ENCODE results near the gene CLEC16A. TPM values are rescaled to one million over a fixed set of nuclear protein-coding genes. Genes with fewer than 3 reads are reported as not detected.

CLEC16A gene
- polyA plus RNA-seq, 3 donors: 3.4 to 12.0 (median 5.8) TPM

DNA sequence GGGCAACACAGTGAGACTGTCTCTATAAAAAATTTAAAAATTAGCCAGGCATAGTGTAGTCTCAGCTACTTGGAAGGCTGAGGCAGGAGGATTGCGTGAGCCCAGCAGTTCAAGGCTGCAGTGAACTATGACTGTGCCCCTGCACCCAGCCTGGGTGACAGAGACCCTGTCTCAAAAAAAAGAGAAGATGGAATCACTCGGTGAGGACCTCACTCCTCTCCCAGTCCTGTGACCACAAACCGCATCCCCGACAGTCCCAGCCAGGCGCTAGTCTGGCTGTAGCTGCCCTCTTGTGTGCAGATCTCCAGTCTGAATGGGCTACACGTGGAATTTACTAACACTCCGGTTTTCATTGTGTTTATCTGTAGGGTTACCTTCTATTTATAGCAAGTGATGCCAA is 13.2 kb upstream of the CLEC16A start:
- Histone ChIP-seq H3K79me2 (ENCODE audit: insufficient read depth, low read length) (peaks cover 7% of the 10 kb centered on the region), H3K36me3 (replicated peaks in 1 of 2; ENCODE audit: control insufficient read depth in 1 of 2, insufficient read depth in 2 of 2, low read length in 2 of 2) (peaks cover 16 to 40% of the 10 kb centered on the region in 2 donors), H3K9me3 (replicated peaks in 1 of 2; ENCODE audit: control insufficient read depth in 1 of 2, insufficient read depth in 1 of 2, low read length in 2 of 2) (no peaks in the 10 kb centered on the region), H3K4me2 (replicated peaks; ENCODE audit: extremely low read depth, low read length, poor library complexity, severe bottlenecking) (no peak overlapping the region), H3K9ac (ENCODE audit: insufficient read depth, low read length, poor library complexity, severe bottlenecking) (no peak overlapping the region), H3K4me3 (replicated peaks in 1 of 3; ENCODE audit: low read depth in 2 of 3, low read length in 3 of 3) (no peak overlapping the region), H3K4me1 (ENCODE audit: control insufficient read depth in 1 of 2, insufficient read depth in 2 of 2, low read length in 2 of 2) (peaks cover 8 to 11% of the 10 kb centered on the region in 2 donors), H2AFZ (ENCODE audit: insufficient read depth, low read depth, low read length, poor library complexity, severe bottlenecking) (no peak overlapping the region), H3K27ac (ENCODE audit: low read depth in 1 of 2, low read length in 2 of 2) (no peak overlapping the region), H3K27me3 (ENCODE audit: control insufficient read depth in 2 of 2, insufficient read depth in 2 of 2, low read length in 2 of 2) (no peaks in the 10 kb centered on the region), H4K20me1 (ENCODE audit: insufficient read depth, low read length) (peaks cover 100% of the 10 kb centered on the region)
- H3K4me3 Mint-ChIP-seq: no peak overlapping the region
- TF ChIP-seq, protein P1, sequence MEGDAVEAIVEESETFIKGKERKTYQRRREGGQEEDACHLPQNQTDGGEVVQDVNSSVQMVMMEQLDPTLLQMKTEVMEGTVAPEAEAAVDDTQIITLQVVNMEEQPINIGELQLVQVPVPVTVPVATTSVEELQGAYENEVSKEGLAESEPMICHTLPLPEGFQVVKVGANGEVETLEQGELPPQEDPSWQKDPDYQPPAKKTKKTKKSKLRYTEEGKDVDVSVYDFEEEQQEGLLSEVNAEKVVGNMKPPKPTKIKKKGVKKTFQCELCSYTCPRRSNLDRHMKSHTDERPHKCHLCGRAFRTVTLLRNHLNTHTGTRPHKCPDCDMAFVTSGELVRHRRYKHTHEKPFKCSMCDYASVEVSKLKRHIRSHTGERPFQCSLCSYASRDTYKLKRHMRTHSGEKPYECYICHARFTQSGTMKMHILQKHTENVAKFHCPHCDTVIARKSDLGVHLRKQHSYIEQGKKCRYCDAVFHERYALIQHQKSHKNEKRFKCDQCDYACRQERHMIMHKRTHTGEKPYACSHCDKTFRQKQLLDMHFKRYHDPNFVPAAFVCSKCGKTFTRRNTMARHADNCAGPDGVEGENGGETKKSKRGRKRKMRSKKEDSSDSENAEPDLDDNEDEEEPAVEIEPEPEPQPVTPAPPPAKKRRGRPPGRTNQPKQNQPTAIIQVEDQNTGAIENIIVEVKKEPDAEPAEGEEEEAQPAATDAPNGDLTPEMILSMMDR (IDR thresholded peaks at IDR 0.05): no peak
- peak overlapping the region in 3 of 7 donors; percentile 26 to 38 (median 36) for H3K27ac Mint-ChIP-seq
- peaks cover 0 to 2% (median 0%) of the 10 kb centered on the region in 3 donors for H3K27me3 Mint-ChIP-seq (ENCODE audit: low read depth in 3 of 3)
- H3K9me3 Mint-ChIP-seq: peaks cover 0 to 1% (median 0%) of the 10 kb centered on the region in 7 donors
- 82% methylated on average over 1 of the region's 7 CpGs for WGBS (ENCODE audit: insufficient coverage)
- H3K36me3 Mint-ChIP-seq: peaks cover 25 to 47% of the 10 kb centered on the region in 2 donors
- intact Hi-C loops (cut with micrococcal nuclease): no loop called here
- DNase-seq: no peak
- peaks cover 41% of the 10 kb centered on the region for H3K4me1 Mint-ChIP-seq

GRCh38 chr16:10931977-10932632 is 12.3 kb upstream of the CLEC16A start:
- H3K27ac Mint-ChIP-seq: no peak overlapping the region
- TF ChIP-seq, protein P1 (IDR thresholded peaks at IDR 0.05): no peak
- peaks cover 0 to 1% (median 0%) of the 10 kb centered on the region in 3 donors for H3K27me3 Mint-ChIP-seq (ENCODE audit: low read depth in 3 of 3)
- DNase-seq: no peak
- no peak overlapping the region for H3K9ac ChIP-seq (ENCODE audit: insufficient read depth, low read length, poor library complexity, severe bottlenecking)
- no peak overlapping the region for H3K4me3 Mint-ChIP-seq
- H3K9me3 Mint-ChIP-seq: peaks cover 0 to 1% (median 0%) of the 10 kb centered on the region in 7 donors
- no peaks in the 10 kb centered on the region for H3K27me3 ChIP-seq (ENCODE audit: control insufficient read depth in 2 of 2, insufficient read depth in 2 of 2, low read length in 2 of 2)
- peaks cover 17 to 38% of the 10 kb centered on the region in 2 donors for H3K36me3 Mint-ChIP-seq
- H3K27ac ChIP-seq (ENCODE audit: low read depth in 1 of 2, low read length in 2 of 2): no peak overlapping the region
- intact Hi-C loops (cut with micrococcal nuclease): no loop called here
- H3K9me3 ChIP-seq (replicated peaks in 1 of 2; ENCODE audit: control insufficient read depth in 1 of 2, insufficient read depth in 1 of 2, low read length in 2 of 2): no peaks in the 10 kb centered on the region
- H3K4me3 ChIP-seq (replicated peaks in 1 of 3; ENCODE audit: low read depth in 2 of 3, low read length in 3 of 3): no peak overlapping the region
- peaks cover 100% of the 10 kb centered on the region for H4K20me1 ChIP-seq (ENCODE audit: insufficient read depth, low read length)
- peaks cover 50% of the 10 kb centered on the region for H3K4me1 Mint-ChIP-seq
- no peak overlapping the region for H3K4me2 ChIP-seq (replicated peaks; ENCODE audit: extremely low read depth, low read length, poor library complexity, severe bottlenecking)
- no peak overlapping the region for H2AFZ ChIP-seq (ENCODE audit: insufficient read depth, low read depth, low read length, poor library complexity, severe bottlenecking)
- peaks cover 7 to 30% of the 10 kb centered on the region in 2 donors for H3K36me3 ChIP-seq (replicated peaks in 1 of 2; ENCODE audit: control insufficient read depth in 1 of 2, insufficient read depth in 2 of 2, low read length in 2 of 2)
- H3K79me2 ChIP-seq (ENCODE audit: insufficient read depth, low read length): peaks cover 12% of the 10 kb centered on the region
- H3K4me1 ChIP-seq (ENCODE audit: control insufficient read depth in 1 of 2, insufficient read depth in 2 of 2, low read length in 2 of 2): peaks cover 17 to 21% of the 10 kb centered on the region in 2 donors
- 89% methylated on average over 3 of the region's 11 CpGs for WGBS (ENCODE audit: insufficient coverage)

Measured in CD14-positive monocyte (primary cell).